ENCODE measurements around the gene BICDL1.

The BICDL1 gene

GRCh38 chr12:120117961-120118320 lies 128.9 kb downstream of the BICDL1 start:
- Mint-ChIP-seq H3K9me3 (no peaks in the 10 kb centered on the region), H3K27ac (peak overlapping the region; percentile 84), H3K4me3 (peak overlapping the region; percentile 86), H3K4me1 (peaks cover 47% of the 10 kb centered on the region), H3K27me3 (no peaks in the 10 kb centered on the region), H3K36me3 (peaks cover 8% of the 10 kb centered on the region)
- DNase-seq (ENCODE audit: low spot score in 2 of 2) (no peak), ATAC-seq (ENCODE audit: low read depth) (no peak)

GRCh38 chr12:120118321-120119061 lies 129.5 kb downstream of the BICDL1 start:
- Mint-ChIP-seq H3K4me3 (peak overlapping the region; percentile 86), H3K9me3 (no peaks in the 10 kb centered on the region)
- no peak for DNase-seq (ENCODE audit: low spot score in 2 of 2)

GRCh38 chr12:120119271-120119973 lies 130.4 kb downstream of the BICDL1 start:
- H3K4me3 Mint-ChIP-seq, result no peak overlapping the region
- H3K4me1 Mint-ChIP-seq, result peaks cover 51% of the 10 kb centered on the region
- H3K27ac Mint-ChIP-seq, result peak overlapping the region; percentile 51
- H3K27me3 Mint-ChIP-seq, result no peaks in the 10 kb centered on the region
- H3K9me3 Mint-ChIP-seq, result no peaks in the 10 kb centered on the region
- peaks cover 5% of the 10 kb centered on the region for H3K36me3 Mint-ChIP-seq
- ATAC-seq (ENCODE audit: low read depth) (peak; percentile 18), DNase-seq (ENCODE audit: low spot score in 2 of 2) (no peak)

More at GRCh38 chr12:120118321-120119061, 129.5 kb downstream of the BICDL1 start:
- no peak overlapping the region for H3K27ac Mint-ChIP-seq
- ATAC-seq (ENCODE audit: low read depth), result no peak
- H3K4me1 Mint-ChIP-seq, result peaks cover 44% of the 10 kb centered on the region
- H3K36me3 Mint-ChIP-seq, result peaks cover 5% of the 10 kb centered on the region
- no peaks in the 10 kb centered on the region for H3K27me3 Mint-ChIP-seq

- peak overlapping the region; percentile 79 for H3K27ac Mint-ChIP-seq
- H3K4me3 Mint-ChIP-seq, result peak overlapping the region; percentile 10
- no peak for DNase-seq (ENCODE audit: low spot score in 2 of 2)
- peaks cover 38% of the 10 kb centered on the region for H3K4me1 Mint-ChIP-seq
- H3K36me3 Mint-ChIP-seq, result no peaks in the 10 kb centered on the region
- no peak for ATAC-seq (ENCODE audit: low read depth)
- H3K9me3 Mint-ChIP-seq, result no peaks in the 10 kb centered on the region
- no peaks in the 10 kb centered on the region for H3K27me3 Mint-ChIP-seq
These were observed 132.3 kb downstream of the BICDL1 start for GRCh38 chr12:120121343-120121742.

- H3K4me1 Mint-ChIP-seq, result peaks cover 40% of the 10 kb centered on the region
- H3K27ac Mint-ChIP-seq, result peak overlapping the region; percentile 79
- H3K36me3 Mint-ChIP-seq, result peaks cover 1% of the 10 kb centered on the region
- H3K27me3 Mint-ChIP-seq, result no peaks in the 10 kb centered on the region
- no peaks in the 10 kb centered on the region for H3K9me3 Mint-ChIP-seq
- H3K4me3 Mint-ChIP-seq, result peak overlapping the region; percentile 30
- ATAC-seq (ENCODE audit: low read depth) (peak; percentile 31), DNase-seq (ENCODE audit: low spot score in 2 of 2) (no peak)
These were observed 132.8 kb downstream of the BICDL1 start for GRCh38 chr12:120121766-120122293.

GRCh38 chr12:120125029-120125428 lies 136.0 kb downstream of the BICDL1 start:
- ATAC-seq (ENCODE audit: low read depth) (no peak), DNase-seq (ENCODE audit: low spot score in 2 of 2) (no peak)
- Mint-ChIP-seq H3K4me3 (no peak overlapping the region), H3K36me3 (peaks cover 10% of the 10 kb centered on the region), H3K27me3 (no peaks in the 10 kb centered on the region), H3K27ac (no peak overlapping the region), H3K4me1 (peaks cover 25% of the 10 kb centered on the region), H3K9me3 (no peaks in the 10 kb centered on the region)

GRCh38 chr12:120125792-120126634 lies 137.0 kb downstream of the BICDL1 start:
- Mint-ChIP-seq H3K4me3 (no peak overlapping the region), H3K27me3 (no peaks in the 10 kb centered on the region), H3K9me3 (no peaks in the 10 kb centered on the region), H3K27ac (no peak overlapping the region), H3K4me1 (peaks cover 20% of the 10 kb centered on the region), H3K36me3 (peaks cover 12% of the 10 kb centered on the region)
- DNase-seq (ENCODE audit: low spot score in 2 of 2), result no peak
- no peak for ATAC-seq (ENCODE audit: low read depth)

GRCh38 chr12:120126635-120127005 lies 137.6 kb downstream of the BICDL1 start:
- H3K4me3 Mint-ChIP-seq, result no peak overlapping the region
- no peak for DNase-seq (ENCODE audit: low spot score in 2 of 2)
- peaks cover 13% of the 10 kb centered on the region for H3K36me3 Mint-ChIP-seq
- no peak for ATAC-seq (ENCODE audit: low read depth)
- H3K9me3 Mint-ChIP-seq, result no peaks in the 10 kb centered on the region
- peaks cover 14% of the 10 kb centered on the region for H3K4me1 Mint-ChIP-seq
- H3K27me3 Mint-ChIP-seq, result no peaks in the 10 kb centered on the region
- no peak overlapping the region for H3K27ac Mint-ChIP-seq

- Mint-ChIP-seq H3K27ac (no peak overlapping the region), H3K4me3 (no peak overlapping the region), H3K4me1 (peaks cover 20% of the 10 kb centered on the region), H3K36me3 (peaks cover 19% of the 10 kb centered on the region), H3K27me3 (no peaks in the 10 kb centered on the region), H3K9me3 (no peaks in the 10 kb centered on the region)
- ATAC-seq (ENCODE audit: low read depth) (no peak), DNase-seq (ENCODE audit: low spot score in 2 of 2) (no peak)
These were observed 141.0 kb downstream of the BICDL1 start for GRCh38 chr12:120130011-120130410.

GRCh38 chr12:120131116-120131515 lies 142.1 kb downstream of the BICDL1 start:
- Mint-ChIP-seq H3K4me1 (peaks cover 20% of the 10 kb centered on the region), H3K4me3 (no peak overlapping the region), H3K27me3 (no peaks in the 10 kb centered on the region), H3K27ac (no peak overlapping the region), H3K9me3 (no peaks in the 10 kb centered on the region), H3K36me3 (peaks cover 19% of the 10 kb centered on the region)
- ATAC-seq (ENCODE audit: low read depth) (no peak), DNase-seq (ENCODE audit: low spot score in 2 of 2) (no peak)

- no peak for DNase-seq (ENCODE audit: low spot score in 2 of 2)
- H3K27me3 Mint-ChIP-seq, result no peaks in the 10 kb centered on the region
- ATAC-seq (ENCODE audit: low read depth), result no peak
- peak overlapping the region; percentile 73 for H3K4me3 Mint-ChIP-seq
- H3K27ac Mint-ChIP-seq, result peak overlapping the region; percentile 74
- no peaks in the 10 kb centered on the region for H3K9me3 Mint-ChIP-seq
- peaks cover 18% of the 10 kb centered on the region for H3K4me1 Mint-ChIP-seq
- peaks cover 19% of the 10 kb centered on the region for H3K36me3 Mint-ChIP-seq
These were observed 143.2 kb downstream of the BICDL1 start for GRCh38 chr12:120132054-120132836.

GRCh38 chr12:120132863-120133385 lies 143.9 kb downstream of the BICDL1 start:
- peak overlapping the region; percentile 74 for H3K27ac Mint-ChIP-seq
- ATAC-seq (ENCODE audit: low read depth) (peak; percentile 94), DNase-seq (ENCODE audit: low spot score in 2 of 2) (peak; percentile 41 to 55)
- H3K4me3 Mint-ChIP-seq, result peak overlapping the region; percentile 73
- peaks cover 18% of the 10 kb centered on the region for H3K4me1 Mint-ChIP-seq
- H3K9me3 Mint-ChIP-seq, result no peaks in the 10 kb centered on the region
- no peaks in the 10 kb centered on the region for H3K27me3 Mint-ChIP-seq
- H3K36me3 Mint-ChIP-seq, result peaks cover 18% of the 10 kb centered on the region

- ATAC-seq (ENCODE audit: low read depth), result no peak
- Mint-ChIP-seq H3K4me1 (peaks cover 18% of the 10 kb centered on the region), H3K9me3 (no peaks in the 10 kb centered on the region), H3K27ac (no peak overlapping the region), H3K4me3 (no peak overlapping the region), H3K36me3 (peaks cover 17% of the 10 kb centered on the region), H3K27me3 (no peaks in the 10 kb centered on the region)
- DNase-seq (ENCODE audit: low spot score in 2 of 2), result no peak
These were observed 145.4 kb downstream of the BICDL1 start for GRCh38 chr12:120134307-120134980.

All from memory B cell (primary cell).